COLO668 (cell line): ENCODE measurements around the gene OR6B2.

Experiments used
- DNase-seq: peaks from one replicate; lab custom pipeline; 2025; ENCODE audit not compliant: unreplicated experiment; lab: John Stamatoyannopoulos, UW

OR6B2 gene

DNA sequence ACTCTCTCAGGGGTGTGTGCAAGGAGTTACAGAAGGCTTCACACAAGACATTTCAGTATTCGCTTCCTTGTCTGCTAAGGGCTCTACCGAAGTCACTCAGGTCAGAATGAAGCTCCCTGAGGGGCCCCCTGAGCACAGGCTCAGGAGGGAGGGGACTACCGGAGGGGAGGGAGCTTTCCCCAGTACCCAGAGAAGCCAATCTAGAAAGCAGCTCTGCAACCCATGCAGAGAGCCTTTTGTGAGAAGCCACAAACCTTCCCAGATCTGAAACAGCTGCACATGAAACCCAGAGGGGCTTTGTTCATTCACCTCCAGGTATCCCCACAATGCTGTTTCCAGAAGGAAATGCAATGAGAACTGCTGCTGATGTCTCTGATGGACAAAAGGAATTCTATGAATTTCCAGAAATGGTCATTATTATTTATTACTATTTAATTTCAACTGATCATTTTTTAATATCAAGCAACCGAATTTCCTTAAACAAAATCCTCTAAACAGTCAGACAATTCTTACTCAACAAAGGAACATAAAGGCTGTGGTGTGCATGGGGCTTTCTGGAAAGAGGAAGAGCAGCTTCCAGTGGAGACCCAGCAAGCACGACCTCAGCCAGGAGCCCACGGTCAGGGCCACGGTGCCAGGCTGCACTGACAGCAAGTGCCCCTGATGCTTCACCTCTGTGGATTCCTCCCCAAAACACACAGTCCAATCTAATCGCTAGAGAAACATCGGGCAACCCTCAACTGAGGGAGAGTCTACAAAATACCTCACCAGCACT, 47.0 kb downstream of the OR6B2 start:
- no peak for DNase-seq
